Measurements from ENCODE around the gene AKAP14. TPM values are rescaled to one million over a fixed set of nuclear protein-coding genes. Genes with fewer than 3 reads are reported as not detected.

The AKAP14 gene
- total RNA-seq, result not detected

DNA sequence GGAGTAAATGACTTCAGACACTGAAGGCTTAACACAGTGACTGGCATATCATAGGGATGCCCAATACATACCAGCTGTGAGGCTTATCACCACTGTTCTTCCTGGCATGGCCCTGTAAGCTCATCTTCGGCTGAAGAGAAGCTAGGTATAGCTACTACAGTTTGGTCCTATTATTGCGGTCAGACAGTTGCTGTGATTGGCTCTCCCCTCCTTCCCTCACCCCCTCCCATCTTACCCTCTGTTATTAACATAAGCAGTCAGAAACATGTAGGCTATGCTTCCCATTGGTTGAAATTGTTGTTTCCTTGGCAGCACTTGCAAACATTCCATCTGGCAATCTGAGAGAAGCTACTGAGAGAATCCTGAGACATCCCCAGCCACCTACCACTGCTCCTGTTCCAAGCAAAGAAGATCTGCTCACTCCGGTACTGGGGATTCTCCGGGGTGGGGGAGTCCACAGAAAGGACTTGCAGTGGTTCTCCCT, at the start of gene AKAP14:
Gene AKAP14 (plus strand): TSS at position 51 of the 484 bp plus-strand sequence. CDS start 7,331 bp downstream, outside the sequence.
- ChIA-PET CTCF (interaction anchor here (1.1 kb wide), 1 partner anchor 8 kb away, joined by 3 read pairs; no protein-coding TSS in a partner anchor), POLR2A (no interaction called here)
- Mint-ChIP-seq H3K36me3 (no peaks in the 10 kb centered on the region), H3K27me3 (no peaks in the 10 kb centered on the region), H3K27ac (no peak within 1 kb of the TSS), H3K9me3 (no peaks in the 10 kb centered on the region), H3K4me1 (ENCODE audit: low read depth) (no peaks in the 10 kb centered on the region), H3K4me3 (no peak within 1 kb of the TSS)
- intact Hi-C loops (cut with micrococcal nuclease), result no loop called here
- no peak for DNase-seq

DNA sequence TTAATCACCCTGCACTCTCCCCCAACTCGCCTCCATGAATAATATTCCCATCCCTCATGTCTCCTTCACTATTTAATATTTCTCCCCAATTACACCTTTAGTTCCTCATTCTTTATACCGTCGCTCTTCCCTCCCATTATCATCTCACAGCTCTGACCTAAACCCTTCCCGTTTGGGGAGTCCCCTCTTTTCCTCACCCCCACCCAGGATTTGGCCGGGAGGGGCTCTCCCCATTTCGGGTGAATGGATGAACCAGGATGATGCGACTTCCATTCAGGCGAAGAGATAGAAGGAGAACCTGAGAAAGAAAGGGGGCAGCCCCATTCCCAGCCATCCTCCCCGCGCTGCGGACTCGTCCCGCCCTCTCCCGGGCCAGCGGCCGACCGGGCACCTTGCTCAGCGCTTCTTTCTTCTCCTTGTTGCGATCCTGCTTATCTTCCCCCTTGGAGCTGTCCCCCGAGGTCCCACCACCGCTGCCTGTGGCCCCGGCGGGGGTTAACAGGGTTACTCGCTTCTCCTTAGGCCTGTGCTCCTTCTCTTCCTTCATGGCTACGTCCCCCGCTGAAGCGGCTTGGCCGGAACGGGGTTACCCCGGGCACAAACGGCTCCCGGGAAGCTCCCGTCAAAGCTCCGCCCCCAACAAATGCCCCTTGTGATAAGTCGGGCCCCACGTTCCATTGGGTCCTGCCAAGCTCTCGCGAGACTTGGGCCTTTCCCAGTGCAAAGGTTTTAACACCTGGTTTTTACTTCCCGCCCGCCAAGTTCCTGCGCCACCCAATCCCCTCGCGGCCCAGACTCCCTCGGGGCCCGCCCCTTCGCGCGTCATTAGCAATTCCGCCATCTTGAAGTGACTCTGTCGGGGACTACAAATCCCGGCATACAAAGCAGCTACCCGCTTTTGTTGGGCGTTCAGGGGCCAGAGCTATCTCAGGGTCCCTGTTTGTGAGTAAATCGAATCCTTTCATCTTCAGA, 43.0 kb upstream of the AKAP14 start, which contains the start of gene UPF3B:
Gene UPF3B (minus strand): TSS at position 582 of the 972 bp plus-strand sequence. CDS start 35 bp downstream, at position 547.
- CTCF ChIA-PET, result interaction anchor here (1.0 to 1.7 kb wide), 7 partner anchors 10 to 370 kb away, joined by 3 to 7 read pairs (median 4); partner anchors contain the start of gene RPL39

DNA sequence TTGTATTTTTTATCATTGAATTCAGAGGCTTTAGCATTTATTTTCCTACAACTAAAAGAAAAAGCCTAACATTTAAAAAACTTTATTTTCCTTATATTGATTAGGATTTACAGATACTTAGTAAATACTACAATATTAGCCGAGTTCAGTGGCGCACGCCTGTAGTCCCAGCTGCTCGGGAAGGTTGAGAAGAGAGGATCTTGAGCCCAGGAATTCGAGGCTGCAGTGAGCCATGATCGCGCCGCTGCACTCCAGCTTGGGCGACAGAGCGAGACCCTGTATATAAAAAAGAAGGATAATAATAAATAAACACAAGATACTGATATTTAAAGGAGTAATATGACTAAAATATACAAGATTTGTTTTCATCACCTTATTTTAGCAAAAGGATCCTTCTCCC, 42.2 kb upstream of the AKAP14 start:
- POLR2A ChIA-PET, result interaction anchor here (0.5 to 2.2 kb wide), 7 partner anchors 10 to 1358 kb away, joined by 3 to 19 read pairs (median 4); partner anchors contain the start of genes DOCK11, NDUFA1, RNF113A and RPL39
- no peak for DNase-seq
- H3K27me3 Mint-ChIP-seq, result no peaks in the 10 kb centered on the region
- H3K27ac Mint-ChIP-seq, result peak overlapping the region; percentile 94
- CTCF ChIA-PET, result interaction anchor here (1.0 to 1.7 kb wide), 5 partner anchors 9 to 371 kb away, joined by 3 to 7 read pairs (median 4); partner anchors contain the start of gene RPL39
- H3K9me3 Mint-ChIP-seq, result no peaks in the 10 kb centered on the region
- peak overlapping the region; percentile 99 for H3K4me3 Mint-ChIP-seq
- peaks cover 7% of the 10 kb centered on the region for H3K36me3 Mint-ChIP-seq
- intact Hi-C loops (cut with micrococcal nuclease), result loop anchor here (1.0 kb wide), 2 partner anchors 18 to 62 kb away; partner anchors contain the start of genes NDUFA1, RNF113A and RPL39
- peaks cover 8% of the 10 kb centered on the region for H3K4me1 Mint-ChIP-seq (ENCODE audit: low read depth)

More for the DNA sequence above, 43.0 kb upstream of the AKAP14 start, which contains the start of gene UPF3B:
- Mint-ChIP-seq H3K9me3 (no peaks in the 10 kb centered on the region), H3K4me1 (ENCODE audit: low read depth) (peaks cover 8% of the 10 kb centered on the region), H3K27me3 (no peaks in the 10 kb centered on the region), H3K27ac (peak within 1 kb of the TSS; percentile 94), H3K4me3 (peak within 1 kb of the TSS; percentile 99), H3K36me3 (peaks cover 7% of the 10 kb centered on the region)
- intact Hi-C loops (cut with micrococcal nuclease), result loop anchor here (1.0 kb wide), 2 partner anchors 19 to 61 kb away; partner anchors contain the start of genes NDUFA1, RNF113A and RPL39
- POLR2A ChIA-PET, result interaction anchor here (0.5 to 2.2 kb wide), 7 partner anchors 9 to 1357 kb away, joined by 3 to 19 read pairs (median 4); partner anchors contain the start of genes DOCK11, NDUFA1, RNF113A and RPL39
- DNase-seq, result peak; percentile 96

DNA sequence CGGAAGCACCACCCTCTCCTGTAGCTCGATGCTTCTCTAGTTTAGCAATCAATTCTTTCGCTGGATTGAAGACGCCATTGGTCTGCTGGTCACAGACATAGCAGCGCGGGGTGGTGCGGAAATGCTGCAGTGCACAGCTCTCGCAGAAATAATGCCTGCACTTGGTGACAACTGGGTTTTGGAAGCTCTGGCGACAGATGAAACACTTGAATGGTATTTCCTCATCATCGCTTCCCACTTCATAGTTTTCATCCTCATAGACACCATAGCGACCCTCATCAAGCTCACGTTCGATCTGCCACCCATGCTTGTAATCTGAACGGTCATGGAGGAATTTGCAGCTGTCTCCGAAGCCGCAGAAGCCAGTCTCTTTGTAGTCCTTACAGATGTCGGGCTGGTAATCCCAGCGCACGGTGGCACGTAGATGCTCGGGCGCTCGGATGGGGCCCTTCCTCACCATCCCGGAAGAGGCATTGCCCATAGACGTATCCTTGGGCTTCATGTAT, 25.0 kb upstream of the AKAP14 start:
- H3K9me3 Mint-ChIP-seq, result no peaks in the 10 kb centered on the region
- DNase-seq, result peak; percentile 49
- peaks cover 10% of the 10 kb centered on the region for H3K4me1 Mint-ChIP-seq (ENCODE audit: low read depth)
- POLR2A ChIA-PET, result interaction anchor here (0.8 to 2.9 kb wide), 7 partner anchors 18 to 296 kb away, joined by 4 to 29 read pairs (median 5); partner anchors contain the start of genes RPL39, UBE2A and UPF3B
- H3K27me3 Mint-ChIP-seq, result no peaks in the 10 kb centered on the region
- H3K4me3 Mint-ChIP-seq, result peak overlapping the region; percentile 98
- intact Hi-C loops (cut with micrococcal nuclease), result loop anchor here (1.0 to 5.0 kb wide), 6 partner anchors 17 to 263 kb away; partner anchors contain the start of genes NKAP, NKRF, RPL39 and SOWAHD
- H3K27ac Mint-ChIP-seq, result peak overlapping the region; percentile 98
- peaks cover 10% of the 10 kb centered on the region for H3K36me3 Mint-ChIP-seq
- CTCF ChIA-PET, result interaction anchor here (1.1 to 1.9 kb wide), 4 partner anchors 9 to 79 kb away, joined by 3 to 8 read pairs (median 4); partner anchors contain the start of genes RPL39 and UPF3B

DNA sequence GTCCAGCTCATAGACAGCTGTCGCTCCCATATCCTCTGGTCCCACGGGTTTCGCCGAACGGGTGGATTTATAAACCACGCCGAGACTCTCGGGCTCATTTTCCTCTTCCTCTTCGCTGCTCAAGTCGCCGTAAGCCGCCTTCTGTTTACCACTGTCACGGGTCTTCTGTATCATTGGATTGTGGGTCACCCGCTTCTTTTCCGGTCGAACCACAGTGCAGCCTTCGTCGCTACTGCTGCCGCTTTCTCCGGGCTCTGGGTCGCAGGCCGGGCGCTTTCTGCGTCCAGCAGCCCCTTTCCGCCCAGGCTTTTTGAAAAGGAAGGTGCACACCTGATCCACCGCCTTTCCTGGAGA, 24.5 kb upstream of the AKAP14 start:
- intact Hi-C loops (cut with micrococcal nuclease), result loop anchor here (1.0 to 5.0 kb wide), 6 partner anchors 18 to 264 kb away; partner anchors contain the start of genes NKAP, NKRF, RPL39 and SOWAHD

DNA sequence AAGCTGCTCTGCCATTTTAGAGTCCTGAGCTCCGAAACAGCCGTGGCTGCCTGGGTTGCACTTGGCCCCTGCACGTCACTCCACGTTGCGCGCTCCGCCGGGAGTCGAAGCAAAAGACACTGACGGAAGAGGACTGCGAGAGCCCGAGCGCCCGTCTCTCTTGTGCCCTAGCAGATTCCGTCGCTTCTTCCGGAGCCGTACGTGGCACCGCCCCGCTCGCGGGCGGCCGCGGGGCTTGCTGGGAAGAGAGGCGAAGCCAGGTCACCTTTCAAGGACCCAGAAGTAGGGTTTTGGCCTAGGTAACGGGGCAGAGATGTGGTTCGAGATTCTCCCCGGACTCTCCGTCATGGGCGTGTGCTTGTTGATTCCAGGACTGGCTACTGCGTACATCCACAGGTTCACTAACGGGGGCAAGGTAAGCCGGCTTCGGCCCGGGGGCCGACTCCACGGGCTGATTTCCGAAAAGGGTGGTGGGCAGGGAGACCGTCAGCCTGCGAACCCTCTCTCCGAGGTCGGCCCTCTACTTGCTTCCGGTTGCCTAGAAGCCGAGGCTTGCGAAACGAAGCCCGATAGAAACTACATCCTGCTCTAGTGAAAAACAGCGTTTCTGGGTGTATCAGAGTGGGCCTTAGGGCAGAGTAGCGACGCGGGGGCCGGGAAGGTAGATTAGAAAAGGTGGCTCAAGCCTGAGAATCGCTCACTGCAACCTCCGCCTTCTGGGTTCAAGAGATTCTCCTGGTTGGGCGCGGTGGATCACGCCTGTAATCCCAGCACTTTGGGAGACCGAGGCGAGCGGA, 23.9 kb upstream of the AKAP14 start, which contains the start of the genes NDUFA1 and RNF113A:
Gene NDUFA1 (plus strand): TSS at position 234 of the 797 bp plus-strand sequence. CDS start 80 bp downstream, at position 314.
Gene RNF113A (minus strand): TSS at position 135 of the 797 bp plus-strand sequence. CDS start 120 bp downstream, at position 15.
- peak; percentile 91 for DNase-seq
- Mint-ChIP-seq H3K27ac (peak within 1 kb of the TSS; percentile 98), H3K9me3 (no peaks in the 10 kb centered on the region), H3K4me3 (peak within 1 kb of the TSS; percentile 98), H3K4me1 (ENCODE audit: low read depth) (peaks cover 10% of the 10 kb centered on the region), H3K27me3 (no peaks in the 10 kb centered on the region), H3K36me3 (peaks cover 13% of the 10 kb centered on the region)
- POLR2A ChIA-PET, result interaction anchor here (1.4 to 2.9 kb wide), 5 partner anchors 19 to 298 kb away, joined by 4 to 29 read pairs (median 9); partner anchors contain the start of genes RPL39, UBE2A and UPF3B
- intact Hi-C loops (cut with micrococcal nuclease), result loop anchor here (1.0 to 5.0 kb wide), 6 partner anchors 18 to 264 kb away; partner anchors contain the start of genes NKAP, NKRF, RPL39 and SOWAHD
- CTCF ChIA-PET, result interaction anchor here (1.9 kb wide), 1 partner anchor 80 kb away, joined by 8 read pairs; the partner anchor contains the start of gene RPL39

More for the DNA sequence above, 24.5 kb upstream of the AKAP14 start:
- no peak for DNase-seq
- no peaks in the 10 kb centered on the region for H3K9me3 Mint-ChIP-seq
- peak overlapping the region; percentile 98 for H3K4me3 Mint-ChIP-seq
- peaks cover 10% of the 10 kb centered on the region for H3K4me1 Mint-ChIP-seq (ENCODE audit: low read depth)
- ChIA-PET CTCF (interaction anchor here (1.2 to 1.9 kb wide), 2 partner anchors 19 to 80 kb away, joined by 3 to 8 read pairs; partner anchors contain the start of genes RPL39 and UPF3B), POLR2A (interaction anchor here (1.4 to 2.9 kb wide), 6 partner anchors 19 to 297 kb away, joined by 4 to 29 read pairs (median 7); partner anchors contain the start of genes RPL39, UBE2A and UPF3B)
- H3K27me3 Mint-ChIP-seq, result no peaks in the 10 kb centered on the region
- H3K36me3 Mint-ChIP-seq, result peaks cover 13% of the 10 kb centered on the region
- H3K27ac Mint-ChIP-seq, result peak overlapping the region; percentile 98

DNA sequence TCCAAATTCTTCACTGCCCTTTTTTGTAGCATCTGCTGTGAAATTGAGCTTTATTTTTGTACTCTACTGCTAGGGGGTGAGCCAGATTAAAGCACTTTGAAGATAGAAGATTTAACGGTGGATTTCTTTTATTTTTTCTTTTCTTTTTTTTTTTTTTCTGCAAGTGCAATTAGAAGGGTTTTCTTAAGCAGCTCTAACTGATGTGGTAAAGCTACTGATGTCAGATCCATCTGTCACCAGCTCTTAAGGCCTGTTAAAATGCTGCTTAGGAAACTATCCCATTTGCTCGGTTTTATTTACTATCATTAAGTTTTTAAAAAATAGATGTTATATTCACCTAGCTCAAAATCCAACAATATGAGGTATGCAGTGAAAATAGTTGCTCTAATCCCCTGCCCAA, 17.0 kb upstream of the AKAP14 start:
- intact Hi-C loops (cut with micrococcal nuclease), result no loop called here
- Mint-ChIP-seq H3K27ac (no peak overlapping the region), H3K36me3 (peaks cover 5% of the 10 kb centered on the region), H3K4me3 (no peak overlapping the region), H3K4me1 (ENCODE audit: low read depth) (peaks cover 11% of the 10 kb centered on the region), H3K9me3 (no peaks in the 10 kb centered on the region), H3K27me3 (no peaks in the 10 kb centered on the region)
- CTCF ChIA-PET, result interaction anchor here (0.7 to 1.1 kb wide), 2 partner anchors 9 to 126 kb away, joined by 3 to 8 read pairs; no protein-coding TSS in a partner anchor
- no peak for DNase-seq
- POLR2A ChIA-PET, result interaction anchor here (1.1 kb wide), 1 partner anchor 88 kb away, joined by 4 read pairs; the partner anchor contains the start of gene RPL39

DNA sequence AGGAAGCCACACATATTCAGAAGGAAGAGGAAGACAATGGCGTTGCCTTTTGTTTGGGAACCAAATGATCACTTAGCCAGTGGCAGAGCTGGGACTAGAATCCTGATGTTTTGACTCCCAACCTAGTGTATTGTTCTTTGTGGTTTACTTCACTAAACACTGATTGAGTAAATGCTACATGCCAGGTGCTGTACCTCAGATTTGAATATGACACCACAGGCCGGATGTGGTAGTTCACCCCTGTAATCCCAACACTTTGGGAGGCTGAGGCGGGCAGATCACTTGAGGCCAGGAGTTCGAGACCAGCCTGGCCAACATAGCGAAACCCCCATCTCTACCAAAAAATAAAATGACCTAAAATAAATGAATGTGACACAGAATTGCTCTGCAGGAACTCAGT, 15.6 kb upstream of the AKAP14 start:
- DNase-seq, result peak; percentile 41
- no peak overlapping the region for H3K4me3 Mint-ChIP-seq
- H3K36me3 Mint-ChIP-seq, result peaks cover 5% of the 10 kb centered on the region
- ChIA-PET CTCF (interaction anchor here (0.7 to 1.8 kb wide), 2 partner anchors 27 to 89 kb away, joined by 4 read pairs; partner anchors contain the start of genes RPL39 and UPF3B), POLR2A (no interaction called here)
- intact Hi-C loops (cut with micrococcal nuclease), result loop anchor here (2.0 to 10.0 kb wide), 2 partner anchors 89 to 365 kb away; partner anchors contain the start of gene RPL39
- no peaks in the 10 kb centered on the region for H3K9me3 Mint-ChIP-seq
- peak overlapping the region; percentile 5 for H3K27ac Mint-ChIP-seq
- no peaks in the 10 kb centered on the region for H3K27me3 Mint-ChIP-seq
- H3K4me1 Mint-ChIP-seq (ENCODE audit: low read depth), result peaks cover 9% of the 10 kb centered on the region

DNA sequence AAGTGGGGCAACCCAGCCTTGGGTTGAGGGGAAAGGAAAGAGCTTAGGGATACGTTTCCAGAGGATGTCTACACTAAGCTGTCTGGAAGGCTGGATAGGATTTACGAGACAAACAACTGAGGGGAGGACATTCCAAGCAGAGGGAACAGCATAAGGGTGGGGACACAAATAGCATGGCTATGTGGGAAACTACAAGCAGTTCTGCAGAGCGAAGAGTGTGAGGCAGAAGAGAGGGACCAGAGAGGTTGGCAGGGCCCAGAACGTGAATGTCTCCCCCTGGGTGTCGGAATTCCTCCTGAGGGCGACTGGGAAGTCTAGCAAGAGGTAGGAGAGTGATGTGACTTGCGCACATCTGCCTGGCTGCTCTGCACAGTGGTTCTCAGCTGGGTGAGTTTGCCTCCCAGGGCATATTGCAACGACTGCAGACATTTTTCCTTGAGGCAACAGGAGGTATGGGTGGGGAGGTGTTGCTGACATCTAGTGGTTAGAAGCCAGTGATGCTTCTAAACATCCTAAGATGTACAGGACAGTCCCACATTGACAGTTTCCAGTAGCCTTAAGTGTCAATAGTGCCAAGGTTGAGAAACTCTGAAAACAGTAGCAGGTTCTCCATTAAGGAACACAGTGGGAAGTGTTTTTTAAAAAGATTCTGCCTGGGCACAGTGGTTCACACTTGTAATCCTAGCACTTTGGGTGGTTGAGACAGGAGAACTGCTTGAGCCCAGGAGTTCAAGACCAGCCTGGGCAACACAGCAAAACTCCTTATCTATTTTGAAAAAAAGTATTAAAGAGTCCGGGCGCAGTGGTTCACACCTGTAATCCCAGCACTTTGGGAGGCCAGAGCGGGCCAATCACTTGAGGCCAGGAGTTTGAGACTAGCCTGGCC, 14.9 kb upstream of the AKAP14 start:
- intact Hi-C loops (cut with micrococcal nuclease), result loop anchor here (2.0 to 10.0 kb wide), 2 partner anchors 90 to 364 kb away; partner anchors contain the start of gene RPL39
- H3K4me3 Mint-ChIP-seq, result no peak overlapping the region
- POLR2A ChIA-PET, result interaction anchor here (0.5 kb wide), 1 partner anchor 101 kb away, joined by 4 read pairs; no protein-coding TSS in a partner anchor
- H3K27ac Mint-ChIP-seq, result peak overlapping the region; percentile 5
- H3K9me3 Mint-ChIP-seq, result no peaks in the 10 kb centered on the region
- CTCF ChIA-PET, result interaction anchor here (0.6 to 1.8 kb wide), 3 partner anchors 11 to 89 kb away, joined by 4 read pairs; partner anchors contain the start of genes RPL39 and UPF3B
- H3K36me3 Mint-ChIP-seq, result peaks cover 5% of the 10 kb centered on the region
- no peaks in the 10 kb centered on the region for H3K27me3 Mint-ChIP-seq
- peak; percentile 34 for DNase-seq
- H3K4me1 Mint-ChIP-seq (ENCODE audit: low read depth), result peaks cover 9% of the 10 kb centered on the region
